Measurements from ENCODE around the gene USP49. TPM values are rescaled to one million over a fixed set of nuclear protein-coding genes. Genes with fewer than 3 reads are reported as not detected.

Gene USP49
- total and polyA plus RNA-seq, 2 of the 13 experiments (the other 11 are each of a cell fraction or from before 2014, with no cell fraction given), result 2.9 to 4.3 TPM

- Histone ChIP-seq H2AFZ (ENCODE audit: low read length) (no peak overlapping the region), H4K20me1 (ENCODE audit: insufficient read depth, low read length) (no peaks in the 10 kb centered on the region), H3K79me2 (ENCODE audit: insufficient read depth, low read length) (no peaks in the 10 kb centered on the region), H3K9me3 (ENCODE audit: low read length) (no peaks in the 10 kb centered on the region), H3K4me1 (ENCODE audit: insufficient read depth, low read length) (no peaks in the 10 kb centered on the region), H3K27me3 (ENCODE audit: control insufficient read depth in 1 of 2, insufficient read depth in 2 of 2, low read length in 2 of 2) (no peaks in the 10 kb centered on the region), H3K4me2 (ENCODE audit: low read depth, low read length) (no peak overlapping the region), H3K4me3 (replicated peaks in 1 of 3; ENCODE audit: insufficient read depth in 1 of 3, low read depth in 2 of 3, low read length in 3 of 3) (no peak overlapping the region), H3K36me3 (replicated peaks in 1 of 2; ENCODE audit: control insufficient read depth in 1 of 2, insufficient read depth in 2 of 2, low read length in 2 of 2) (no peaks in the 10 kb centered on the region), H3K27ac (ENCODE audit: extremely low read length, insufficient read depth, low read length) (no peak overlapping the region), H3K9ac (ENCODE audit: insufficient read depth, low read depth, low read length) (no peak overlapping the region)
- TF ChIP-seq ZNF614 (CRISPR knock-in tag; IDR thresholded peaks at IDR 0.05; ENCODE audit: borderline replicate concordance) (no peak), SP4 (CRISPR knock-in tag; IDR thresholded peaks at IDR 0.05) (no peak), IKZF1 (IDR thresholded peaks at IDR 0.05) (no peak), ZNF552 (CRISPR knock-in tag; IDR thresholded peaks at IDR 0.05; ENCODE audit: borderline replicate concordance) (no peak), ARID5B (CRISPR knock-in tag; IDR thresholded peaks at IDR 0.05) (no peak), ZNF432 (CRISPR knock-in tag; IDR thresholded peaks at IDR 0.05; ENCODE audit: borderline replicate concordance) (no peak), CCAR2 (optimal IDR thresholded peaks at IDR 0.05; ENCODE audit: low read depth, low read length) (no peak), AHR (CRISPR knock-in tag; IDR thresholded peaks at IDR 0.05) (no peak), TBX2 (CRISPR knock-in tag; IDR thresholded peaks at IDR 0.05; ENCODE audit: borderline replicate concordance) (no peak), KAT8 (CRISPR knock-in tag; IDR thresholded peaks at IDR 0.05) (no peak)
- TF ChIP-seq, protein P1, sequence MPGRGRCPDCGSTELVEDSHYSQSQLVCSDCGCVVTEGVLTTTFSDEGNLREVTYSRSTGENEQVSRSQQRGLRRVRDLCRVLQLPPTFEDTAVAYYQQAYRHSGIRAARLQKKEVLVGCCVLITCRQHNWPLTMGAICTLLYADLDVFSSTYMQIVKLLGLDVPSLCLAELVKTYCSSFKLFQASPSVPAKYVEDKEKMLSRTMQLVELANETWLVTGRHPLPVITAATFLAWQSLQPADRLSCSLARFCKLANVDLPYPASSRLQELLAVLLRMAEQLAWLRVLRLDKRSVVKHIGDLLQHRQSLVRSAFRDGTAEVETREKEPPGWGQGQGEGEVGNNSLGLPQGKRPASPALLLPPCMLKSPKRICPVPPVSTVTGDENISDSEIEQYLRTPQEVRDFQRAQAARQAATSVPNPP (CRISPR knock-in tag; IDR thresholded peaks at IDR 0.05), result no peak
- TF ChIP-seq, protein P2, sequence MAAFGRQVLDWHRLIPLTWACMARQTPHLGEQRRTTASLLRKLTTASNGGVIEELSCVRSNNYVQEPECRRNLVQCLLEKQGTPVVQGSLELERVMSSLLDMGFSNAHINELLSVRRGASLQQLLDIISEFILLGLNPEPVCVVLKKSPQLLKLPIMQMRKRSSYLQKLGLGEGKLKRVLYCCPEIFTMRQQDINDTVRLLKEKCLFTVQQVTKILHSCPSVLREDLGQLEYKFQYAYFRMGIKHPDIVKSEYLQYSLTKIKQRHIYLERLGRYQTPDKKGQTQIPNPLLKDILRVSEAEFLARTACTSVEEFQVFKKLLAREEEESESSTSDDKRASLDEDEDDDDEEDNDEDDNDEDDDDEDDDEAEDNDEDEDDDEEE (CRISPR knock-in tag; IDR thresholded peaks at IDR 0.05), result no peak
- ChIA-PET CTCF (ENCODE audit: low intra/inter-chr PET ratio, low total read pairs) (no interaction called here), POLR2A (no interaction called here)
- ATAC-seq, result no peak
- 93% methylated on average over 6 of the region's 6 CpGs for WGBS (ENCODE audit: low lambda C conversion rate)
- no peak for DNase-seq (ENCODE audit: low spot score)
- FAIRE-seq, result no peak
- BruUV-seq (replicated peaks), result no TSS peak
- intact Hi-C loops (cut with micrococcal nuclease; ENCODE audit: unreplicated experiment), result no loop called here
- in situ Hi-C loops (cut with HindIII; ENCODE audit: extremely low pct_ligation_motif_present, low pct_unique_long_range_greater_than_20kb), result no loop called here
Observed at GRCh38 chr6:41859356-41859755, 35.8 kb downstream of the USP49 start.
